Body of pancreas (tissue), 4 donors: ENCODE measurements around the gene SELENOW. TPM values are rescaled to one million over a fixed set of nuclear protein-coding genes. Genes with fewer than 3 reads are reported as not detected.

ENCODE experiments used
- ATAC-seq: fragments of 150-250 bp; one replicate; pipeline ENCODE4 v1.9.1; 2016
- DNase-seq, 4 donors: peaks; one replicate each; pipeline ENCODE4 v3.0.0-alpha.2; 2019
- H3K27ac ChIP-seq, 4 donors: fragments of 200-600 bp; sonication (generic); 1 replicate in 3 of 4; 2 replicates in 1 of 4; pipeline versions ENCODE4 v1.5.1 to v1.6.1; 2016 to 2019; ENCODE audit warnings: mild to moderate bottlenecking in 1 of 4, mixed read lengths in 1 of 4, moderate library complexity in 1 of 4
- H3K27me3 ChIP-seq, 2 donors: fragments of 200-600 bp; sonication (generic); one replicate each; pipeline ENCODE4 v1.6.0; 2016; ENCODE audit warnings: mild to moderate bottlenecking in 1 of 2
- H3K36me3 ChIP-seq, 2 donors: fragments of 200-600 bp; sonication (generic); replicated peaks in 1 of 2; 2 replicates each; pipeline ENCODE4 v1.5.1; 2016; ENCODE audit warnings: low read depth in 2 of 2; ENCODE audit not compliant: insufficient read depth in 1 of 2
- H3K4me1 ChIP-seq: fragments of 200-600 bp; sonication (generic); one replicate; pipeline ENCODE4 v1.6.0; 2016
- H3K4me3 ChIP-seq, 2 donors: fragments of 200-600 bp; sonication (generic); 1 replicate in 1 of 2; 2 replicates in 1 of 2; pipeline ENCODE4 v1.5.1; 2016 to 2019
- H3K9me3 ChIP-seq, 3 donors: fragments of 200-600 bp; sonication (generic); 1 replicate in 2 of 3; 2 replicates in 1 of 3; pipeline ENCODE4 v1.5.1; 2016
- CTCF ChIP-seq, 7 experiments: fragments of 450-650 bp in 4 of 7; fragments of 200-600 bp in 3 of 7; sonication (generic) in 3 of 7; IDR thresholded peaks; one replicate each; pipeline ENCODE4 v1.5.1; 2016 to 2019; ENCODE audit warnings: antibody characterized with exemption in 7 of 7
- POLR2A ChIP-seq, 3 donors: fragments of 450-650 bp; IDR thresholded peaks; one replicate each; pipeline ENCODE4 v1.6.1; 2016; ENCODE audit warnings: antibody characterized with exemption in 3 of 3, mild to moderate bottlenecking in 2 of 3
- WGBS, 2 donors: methylation state at CpG; one replicate each; pipeline ENCODE4 v1.1.5; 2017; 5-methylcytosine and 5-hydroxymethylcytosine counted together
- intact Hi-C: fragments of 100-400 bp; cut with DNase I; formaldehyde crosslinking; loops from one replicate; pipeline ENCODE4 v1.15.1; 2023
- small RNA-seq: library from RNA; depleted of rRNA; stranded (forward); fragments of <200 nt; gene quantifications from one replicate; pipeline ENCODE3, GENCODE V24; 2016
- total RNA-seq, 2 donors: library from RNA; depleted of rRNA; stranded (reverse); fragments of >200 nt; gene quantifications; one replicate each; pipeline ENCODE4 v1.1.0, GENCODE V29; 2016

SELENOW gene
- total RNA-seq, 2 donors from 2014 or later = 189 to 296 TPM

- ATAC-seq = no peak
- Histone ChIP-seq H3K36me3 (no peaks in the 10 kb centered on the region), H3K4me1 (no peaks in the 10 kb centered on the region), H3K9me3 (no peaks in the 10 kb centered on the region), H3K27me3 (no peaks in the 10 kb centered on the region), H3K4me3 (no peak overlapping the region), H3K27ac (no peak overlapping the region)
- no peak for DNase-seq
- WGBS, 2 donors = 65 to 69% methylated on average over 4 of the region's 4 CpGs
- intact Hi-C loops = no loop called here
- TF ChIP-seq CTCF (IDR thresholded peaks at IDR 0.05) = no peak
- TF ChIP-seq POLR2A (IDR thresholded peaks at IDR 0.05) = no peak
These were observed 54.2 kb downstream of the SELENOW start for GRCh38 chr19:47832723-47833122.

Small RNA genes within 50 kb of the gene (small RNA-seq; reads per million reads assigned to genes)
- gene AC008745.1 (not detected), gene SNORD23 (not detected)

Other genes starting within 250 kb of the SELENOW start
- under 1 TPM in 1 of 2 donors, not detected in 1; under 0.01 TPM for gene ZNF541, start 205.6 kb upstream of the SELENOW start, total RNA-seq
- 10 to 100 TPM in 1 of 2 donors, 1 to 10 TPM in 1; 2.6 to 26.4 TPM for gene BICRA, start 169.6 kb upstream of the SELENOW start, total RNA-seq
- 10 to 100 TPM; 41.2 to 66.3 TPM for gene EHD2, start 65.3 kb upstream of the SELENOW start, total RNA-seq
- gene NOP53, start 33.2 kb upstream of the SELENOW start, total RNA-seq = 100 to 1,000 TPM; 436 to 761 TPM
- gene TPRX1, start 25.8 kb downstream of the SELENOW start, total RNA-seq = not detected
- gene CRX, start 43.2 kb downstream of the SELENOW start, total RNA-seq = not detected
- gene TPRX2, start 80.5 kb downstream of the SELENOW start, total RNA-seq = not detected
- gene SULT2A1, start 107.6 kb downstream of the SELENOW start, total RNA-seq = not detected
- gene BSPH1, start 213.5 kb downstream of the SELENOW start, total RNA-seq = not detected
- not detected for gene ELSPBP1, start 215.9 kb downstream of the SELENOW start, total RNA-seq